Aorta (tissue), 5 donors: ENCODE data around the gene DSG2. TPM values are rescaled to one million over a fixed set of nuclear protein-coding genes. Genes with fewer than 3 reads are reported as not detected.
"Not testable (repeated sequence)": the region's sequence is repeated elsewhere in the genome, so short reads cannot be mapped to it uniquely, and the experiment has no call there.

ENCODE experiments used
- ATAC-seq: fragments of 200-7000 bp; cut with Tn5 transposase; one replicate; pipeline ENCODE4 v1.9.1; 2022; ENCODE audit warnings: moderate library complexity; ENCODE audit not compliant: low FRiP score
- DNase-seq, 2 donors: peaks; one replicate each; pipeline ENCODE4 v3.0.0-alpha.2; 2020
- H3K27ac ChIP-seq, 2 donors: one replicate each; pipeline ENCODE4 v1.5.1; 2013; ENCODE audit warnings: low read length in 2 of 2, mild to moderate bottlenecking in 2 of 2, moderate library complexity in 2 of 2, control low read depth in 1 of 2, inconsistent platforms in 1 of 2, low read depth in 1 of 2
- H3K27me3 ChIP-seq, 2 donors: one replicate each; pipeline ENCODE4 v1.6.1; 2013; ENCODE audit warnings: control low read depth in 1 of 2, low read length in 1 of 2, mild to moderate bottlenecking in 1 of 2, moderate library complexity in 1 of 2; ENCODE audit not compliant: insufficient read depth in 2 of 2, control insufficient read depth in 1 of 2
- H3K36me3 ChIP-seq, 2 donors: one replicate each; pipeline ENCODE4 v1.6.1; 2013; ENCODE audit warnings: control low read depth in 1 of 2, low read length in 1 of 2, mild to moderate bottlenecking in 1 of 2; ENCODE audit not compliant: insufficient read depth in 2 of 2, control insufficient read depth in 1 of 2
- H3K4me1 ChIP-seq, 2 donors: one replicate each; pipeline ENCODE4 v1.6.1; 2013; ENCODE audit warnings: low read length in 2 of 2, control low read depth in 1 of 2, mild to moderate bottlenecking in 1 of 2, moderate library complexity in 1 of 2; ENCODE audit not compliant: insufficient read depth in 2 of 2, control insufficient read depth in 1 of 2
- H3K4me3 ChIP-seq, 2 donors: one replicate each; pipeline ENCODE4 v1.5.1; 2013; ENCODE audit warnings: low read length in 2 of 2, control low read depth in 1 of 2, mild to moderate bottlenecking in 1 of 2
- H3K9me3 ChIP-seq: one replicate; pipeline ENCODE4 v1.6.1; 2013; ENCODE audit warnings: mild to moderate bottlenecking, low read length; ENCODE audit not compliant: control insufficient read depth
- WGBS, 2 donors: extraction: QIAGEN DNeasy Blood & Tissue Kit; methylation state at CpG; one replicate each; pipeline ENCODE4 v1.1.7; 2013; 5-methylcytosine and 5-hydroxymethylcytosine counted together
- intact Hi-C, 2 donors: fragments of 100-400 bp; cut with DNase I; formaldehyde crosslinking; loops; one replicate each; pipeline versions ENCODE4 v1.14.2 to v1.15.0; 2022
- polyA plus RNA-seq, 2 donors: library from polyadenylated mRNA; stranded (reverse); fragments of 200-250 nt; gene quantifications; one replicate each; pipeline ENCODE4 v1.2.3, GENCODE V29; 2013
- total RNA-seq, 2 donors: library from RNA; stranded (reverse); fragmentation: NEBNext Ultra II Directional; extraction: Animal tissue kit (Norgen Biotek cat#: 25700); gene quantifications; one replicate each; pipeline ENCODE4 v1.2.1, GENCODE V29; 2021
- donor health status: healthy with polysubstance abuse.
- donor health status: Bipolar disorder and iron deficiency.
- donor health status: DM: no; HTN: no; CAD: no.
- donor health status: DM: no; HTN: no; CAD: no.
- donor health status: DM: yes; HTN: yes; CAD: no.

DSG2 gene
- total and polyA plus RNA-seq, 4 donors: 0.10 to 4.7 (median 3.8) TPM

- DNase-seq, H3K27ac ChIP-seq, intact Hi-C loops, H3K27me3 ChIP-seq, H3K36me3 ChIP-seq, H3K9me3 ChIP-seq, H3K4me1 ChIP-seq, ATAC-seq, H3K4me3 ChIP-seq: not testable (repeated sequence)
- 96 to 97% methylated on average over 2 of the region's 2 CpGs for WGBS, 2 donors
Observed at GRCh38 chr18:31507124-31507523, 9.1 kb downstream of the DSG2 start.

GRCh38 chr18:31508781-31509180 is 10.8 kb downstream of the DSG2 start:
- H3K36me3 ChIP-seq: no peaks in the 10 kb centered on the region
- intact Hi-C loops: no loop called here

DNA sequence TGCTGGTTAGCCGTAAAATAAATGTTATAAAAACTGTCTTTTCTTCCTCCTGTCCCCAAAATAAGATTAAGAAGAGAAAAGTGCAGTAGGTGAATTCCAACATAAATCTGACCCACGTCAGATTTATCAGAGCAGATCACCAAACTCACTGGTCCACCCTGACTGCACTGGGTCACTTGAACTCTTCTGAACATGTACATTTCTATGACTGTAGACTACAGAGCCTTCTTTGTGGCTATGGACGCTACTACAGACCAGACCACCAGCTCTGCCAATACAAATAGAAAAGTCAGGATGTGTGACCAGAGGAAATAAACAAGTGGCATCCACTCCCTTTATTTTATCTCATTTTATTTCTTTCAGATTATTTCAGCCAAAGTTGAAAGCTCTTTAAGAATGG is 11.6 kb downstream of the DSG2 start:
- 77 to 84% methylated on average over 3 of the region's 3 CpGs for WGBS, 2 donors
- no peak for ATAC-seq
- no peak overlapping the region for H3K4me3 ChIP-seq
- H3K36me3 ChIP-seq: no peaks in the 10 kb centered on the region
- H3K27ac ChIP-seq: no peak overlapping the region
- no peaks in the 10 kb centered on the region for H3K9me3 ChIP-seq
- DNase-seq: no peak
- no peaks in the 10 kb centered on the region for H3K4me1 ChIP-seq
- intact Hi-C loops: no loop called here
- H3K27me3 ChIP-seq: no peaks in the 10 kb centered on the region

More at GRCh38 chr18:31508781-31509180, 10.8 kb downstream of the DSG2 start:
- WGBS, 2 donors: 77 to 82% methylated on average over 1 of the region's 1 CpG
- no peaks in the 10 kb centered on the region for H3K4me1 ChIP-seq
- H3K27me3 ChIP-seq: peaks cover 0 to 1% of the 10 kb centered on the region in 2 donors
- DNase-seq (no peak), ATAC-seq (no peak)
- H3K27ac ChIP-seq: no peak overlapping the region
- H3K4me3 ChIP-seq: no peak overlapping the region
- H3K9me3 ChIP-seq: no peaks in the 10 kb centered on the region

- Histone ChIP-seq H3K4me3 (no peak overlapping the region), H3K9me3 (no peaks in the 10 kb centered on the region), H3K36me3 (no peaks in the 10 kb centered on the region), H3K27me3 (no peaks in the 10 kb centered on the region), H3K4me1 (no peaks in the 10 kb centered on the region), H3K27ac (no peak overlapping the region)
- intact Hi-C loops: no loop called here
- DNase-seq (no peak), ATAC-seq (no peak)
Observed at GRCh38 chr18:31510319-31510718, 12.3 kb downstream of the DSG2 start.

- no peaks in the 10 kb centered on the region for H3K9me3 ChIP-seq
- 73 to 78% methylated on average over 6 of the region's 6 CpGs for WGBS, 2 donors
- H3K27ac ChIP-seq: no peak overlapping the region
- intact Hi-C loops: no loop called here
- no peak for ATAC-seq
- DNase-seq: no peak
- no peaks in the 10 kb centered on the region for H3K4me1 ChIP-seq
- no peaks in the 10 kb centered on the region for H3K27me3 ChIP-seq
- H3K36me3 ChIP-seq: no peaks in the 10 kb centered on the region
- H3K4me3 ChIP-seq: no peak overlapping the region
Observed at GRCh38 chr18:31511098-31511497, 13.1 kb downstream of the DSG2 start.

DNA sequence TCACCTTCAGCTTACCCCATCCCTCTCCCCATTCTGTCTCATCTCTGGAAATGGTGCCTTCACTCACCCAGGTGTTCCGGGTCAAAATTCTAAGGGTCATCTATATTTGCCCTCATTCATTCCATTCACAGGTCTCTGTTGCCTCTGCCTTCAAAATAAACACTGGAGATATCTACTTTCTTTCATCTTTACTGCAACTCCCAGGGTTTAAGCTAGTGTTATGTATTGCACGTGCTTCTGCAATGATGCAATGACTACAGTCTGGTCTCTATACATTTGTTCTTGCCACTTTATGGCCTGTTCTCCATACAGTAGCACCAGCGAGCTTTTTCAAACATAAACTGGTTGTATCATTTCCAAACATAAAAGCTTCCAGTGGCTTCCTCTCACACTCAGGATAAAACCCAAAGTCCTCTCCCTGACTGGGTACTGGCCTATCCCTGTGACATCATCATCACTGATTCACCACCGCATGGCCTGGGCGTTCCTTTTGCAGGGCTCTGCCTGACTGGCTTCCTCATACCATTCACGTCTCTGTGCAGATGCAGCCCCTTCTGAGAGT is 14.3 kb downstream of the DSG2 start:
- WGBS, 2 donors: 78 to 80% methylated on average over 6 of the region's 6 CpGs
- H3K4me3 ChIP-seq: no peak overlapping the region
- H3K27ac ChIP-seq: no peak overlapping the region
- H3K9me3 ChIP-seq: no peaks in the 10 kb centered on the region
- H3K27me3 ChIP-seq: no peaks in the 10 kb centered on the region
- DNase-seq (no peak), ATAC-seq (peak; percentile 22)
- no peaks in the 10 kb centered on the region for H3K4me1 ChIP-seq
- intact Hi-C loops: no loop called here
- H3K36me3 ChIP-seq: no peaks in the 10 kb centered on the region

DNA sequence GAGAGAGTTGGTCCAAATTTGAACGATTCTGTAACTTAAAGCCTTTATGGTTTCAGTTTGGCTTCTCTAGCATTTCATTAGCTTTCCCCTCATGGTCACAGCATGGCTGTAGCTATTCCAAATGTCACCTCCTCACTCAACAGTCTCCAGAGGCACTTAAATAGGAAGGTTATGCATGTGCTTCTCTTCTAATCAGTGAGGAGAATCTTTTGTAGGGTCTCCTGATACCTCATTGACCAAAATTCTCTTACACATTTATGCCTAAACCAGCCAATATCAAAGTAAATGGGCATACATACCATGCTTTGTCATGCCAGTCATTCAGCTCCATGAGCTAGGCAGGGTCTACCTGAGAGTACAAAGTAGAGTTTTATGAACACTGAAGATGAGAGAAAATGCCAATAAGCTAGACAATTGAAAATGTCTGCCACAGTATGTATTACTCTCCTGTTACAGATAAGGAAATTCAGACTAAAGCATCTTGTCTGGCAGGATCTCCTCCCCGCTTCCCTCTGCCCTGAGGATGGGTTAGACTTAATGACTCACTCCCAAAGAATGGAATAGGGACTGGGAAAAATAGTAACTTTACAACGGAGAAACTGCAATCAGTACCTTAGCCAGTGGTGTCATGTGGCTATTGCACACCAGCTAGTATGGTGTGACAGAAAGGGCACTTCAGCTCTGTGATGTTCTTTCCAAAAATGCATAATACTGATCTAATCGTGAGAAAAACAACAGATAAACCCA is 15.4 kb downstream of the DSG2 start:
- no peak for ATAC-seq
- intact Hi-C loops: no loop called here
- no peaks in the 10 kb centered on the region for H3K27me3 ChIP-seq
- H3K27ac ChIP-seq: no peak overlapping the region
- H3K4me1 ChIP-seq: no peaks in the 10 kb centered on the region
- DNase-seq: no peak
- H3K36me3 ChIP-seq: no peaks in the 10 kb centered on the region
- no peak overlapping the region for H3K4me3 ChIP-seq
- WGBS, 2 donors: 65 to 68% methylated on average over 4 of the region's 4 CpGs
- H3K9me3 ChIP-seq: no peaks in the 10 kb centered on the region

DNA sequence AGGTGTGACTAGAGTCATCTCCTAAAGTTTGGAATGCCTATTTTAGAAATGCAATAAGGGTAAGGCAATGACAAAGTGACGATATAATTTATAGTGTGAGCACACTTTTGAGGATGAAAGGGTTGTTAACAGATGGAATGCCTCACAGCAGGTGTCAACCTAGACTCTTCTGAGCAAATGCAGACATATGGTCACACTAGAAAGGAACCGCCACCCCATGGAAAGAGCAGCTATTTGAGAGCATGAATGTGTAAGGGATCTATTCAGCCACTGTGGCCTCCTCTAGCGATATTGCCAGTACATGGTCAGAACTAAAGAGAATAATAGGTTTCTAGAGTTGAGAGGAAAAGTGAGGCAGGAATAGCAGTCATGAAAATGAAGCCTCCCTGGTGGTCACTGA is 18.5 kb downstream of the DSG2 start:
- intact Hi-C loops: no loop called here
- DNase-seq (no peak), ATAC-seq (no peak)
- H3K9me3 ChIP-seq: no peaks in the 10 kb centered on the region
- no peaks in the 10 kb centered on the region for H3K27me3 ChIP-seq
- no peak overlapping the region for H3K4me3 ChIP-seq
- H3K36me3 ChIP-seq: no peaks in the 10 kb centered on the region
- H3K27ac ChIP-seq: no peak overlapping the region
- H3K4me1 ChIP-seq: no peaks in the 10 kb centered on the region
- WGBS, 2 donors: 85 to 86% methylated on average over 3 of the region's 3 CpGs

GRCh38 chr18:31526374-31526773 is 28.4 kb downstream of the DSG2 start:
- no peak overlapping the region for H3K4me3 ChIP-seq
- no peaks in the 10 kb centered on the region for H3K9me3 ChIP-seq
- ATAC-seq (no peak), DNase-seq (no peak)
- H3K27ac ChIP-seq: no peak overlapping the region
- intact Hi-C loops: no loop called here
- no peaks in the 10 kb centered on the region for H3K27me3 ChIP-seq
- no peaks in the 10 kb centered on the region for H3K4me1 ChIP-seq
- 80 to 92% methylated on average over 7 of the region's 7 CpGs for WGBS, 2 donors
- no peaks in the 10 kb centered on the region for H3K36me3 ChIP-seq
